GM18909 (cell line): ENCODE measurements around the gene TPD52L2.
"Not testable (repeated sequence)": the region's sequence is repeated elsewhere in the genome, so short reads cannot be mapped to it uniquely, and the experiment has no call there.

Experiments
- ATAC-seq: cut with Tn5 transposase; IDR thresholded peaks from one replicate; pipeline ENCODE4 v1.9.1; 2021; ENCODE audit warnings: mild to moderate bottlenecking; ENCODE audit not compliant: unreplicated experiment, poor library complexity

The TPD52L2 gene

GRCh38 chr20:63834491-63834880 lies 30.6 kb upstream of the TPD52L2 start:
- ATAC-seq, result no peak

DNA sequence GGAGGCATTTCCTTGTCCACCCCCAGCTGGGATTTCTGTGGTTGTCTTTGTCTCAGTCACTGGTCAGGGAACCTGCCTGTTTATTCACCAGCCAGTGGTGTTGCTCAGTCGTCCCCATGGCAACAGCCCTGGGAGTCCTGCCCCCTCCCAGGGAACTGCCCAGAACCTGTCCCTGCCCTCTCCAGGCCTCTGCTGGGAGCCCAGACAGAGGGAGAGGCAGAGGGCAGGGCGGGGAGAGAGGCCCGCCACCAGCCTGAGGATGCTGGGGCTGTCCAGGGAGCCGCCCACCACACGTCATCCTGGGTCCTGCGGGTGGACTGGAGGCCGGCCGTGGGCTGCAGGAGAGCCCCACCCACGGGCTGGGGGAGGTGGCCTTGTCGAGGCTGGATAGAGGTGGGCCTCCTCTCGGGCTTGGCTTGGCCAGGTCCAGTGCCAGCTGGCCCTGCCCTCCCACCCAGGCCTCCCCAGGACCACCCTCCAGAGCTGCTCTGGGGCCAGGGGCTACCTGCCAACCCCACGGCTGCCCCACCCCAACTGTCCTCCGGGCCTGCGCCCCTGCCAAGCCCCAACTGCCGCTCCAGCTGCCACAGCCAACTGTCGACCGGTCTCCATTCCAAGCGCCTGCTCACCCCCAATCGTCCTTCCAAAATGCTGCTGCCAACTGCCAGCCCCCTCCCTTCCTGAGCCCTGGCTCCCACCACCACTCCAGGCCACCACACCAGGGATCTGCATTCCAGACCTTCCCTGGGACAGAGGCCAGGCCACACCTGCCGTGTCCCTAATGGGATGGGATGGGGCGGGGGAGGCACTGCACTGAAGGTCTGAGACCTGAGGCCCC lies 29.8 kb upstream of the TPD52L2 start:
- no peak for ATAC-seq

- no peak for ATAC-seq
These were observed 28.4 kb upstream of the TPD52L2 start for GRCh38 chr20:63836458-63837344.

GRCh38 chr20:63837479-63837878 lies 27.6 kb upstream of the TPD52L2 start:
- ATAC-seq, result no peak

DNA sequence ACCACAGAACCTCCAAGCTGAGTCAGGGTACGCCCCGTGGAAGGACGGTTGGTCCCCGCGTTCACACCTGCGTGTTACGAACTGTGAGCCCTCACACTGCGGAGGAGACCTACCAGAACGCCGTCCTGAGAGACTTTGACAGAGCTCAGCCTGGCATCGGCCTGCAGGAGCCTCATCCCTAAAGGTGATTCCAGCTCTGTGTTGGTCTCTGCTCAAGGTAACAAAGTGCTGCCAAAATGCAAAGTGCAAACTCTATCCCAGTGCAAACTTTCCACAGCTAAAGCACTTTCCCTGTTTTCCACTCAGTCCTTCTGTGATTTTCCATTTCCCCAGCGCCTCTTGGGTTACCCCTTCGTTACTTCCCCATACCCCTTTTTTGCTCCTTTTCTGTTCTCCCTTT lies 25.4 kb upstream of the TPD52L2 start:
- ATAC-seq, result no peak

DNA sequence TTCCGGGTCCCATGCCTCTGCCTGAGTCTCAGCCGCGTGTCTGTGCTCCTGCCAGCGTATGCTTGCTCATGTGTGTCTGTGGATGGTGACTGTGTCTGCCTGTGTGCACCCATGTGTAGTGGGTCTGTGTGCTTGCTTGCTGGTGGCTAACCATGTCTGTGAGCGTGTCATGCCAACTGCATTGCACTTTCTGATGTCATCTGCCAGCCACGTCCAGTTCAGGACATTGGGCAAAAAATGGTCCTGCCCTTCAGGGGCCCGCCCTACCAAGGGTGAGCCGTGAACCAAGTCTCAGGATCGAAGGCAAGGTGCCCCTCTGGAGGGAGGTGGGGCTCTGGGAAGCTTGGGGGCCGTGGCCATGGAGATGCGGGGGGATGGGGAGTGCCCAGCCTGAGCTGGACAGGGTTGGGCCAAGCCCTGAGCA lies 24.7 kb upstream of the TPD52L2 start:
- no peak for ATAC-seq

GRCh38 chr20:63842258-63842657 lies 22.8 kb upstream of the TPD52L2 start:
- ATAC-seq, result no peak

DNA sequence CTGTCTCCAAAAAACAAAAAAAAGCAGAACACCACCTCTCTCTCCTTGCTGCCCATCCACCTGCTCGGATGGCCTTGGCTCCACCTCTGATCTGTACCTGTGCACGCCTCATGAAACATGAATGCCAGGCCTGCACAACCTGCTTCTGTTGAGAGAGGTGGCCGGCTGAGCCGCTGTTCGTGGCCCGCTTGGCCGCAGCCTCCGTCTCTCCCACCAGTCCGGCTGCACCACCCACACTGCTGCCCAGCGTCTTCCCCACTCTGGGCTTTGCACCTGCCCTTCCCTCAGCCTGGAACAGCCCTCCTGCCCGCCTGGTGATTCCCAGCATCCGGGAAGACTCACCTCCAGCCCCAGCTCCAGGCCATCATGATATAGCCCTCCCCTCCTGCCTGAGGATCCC lies 21.8 kb upstream of the TPD52L2 start:
- no peak for ATAC-seq

DNA sequence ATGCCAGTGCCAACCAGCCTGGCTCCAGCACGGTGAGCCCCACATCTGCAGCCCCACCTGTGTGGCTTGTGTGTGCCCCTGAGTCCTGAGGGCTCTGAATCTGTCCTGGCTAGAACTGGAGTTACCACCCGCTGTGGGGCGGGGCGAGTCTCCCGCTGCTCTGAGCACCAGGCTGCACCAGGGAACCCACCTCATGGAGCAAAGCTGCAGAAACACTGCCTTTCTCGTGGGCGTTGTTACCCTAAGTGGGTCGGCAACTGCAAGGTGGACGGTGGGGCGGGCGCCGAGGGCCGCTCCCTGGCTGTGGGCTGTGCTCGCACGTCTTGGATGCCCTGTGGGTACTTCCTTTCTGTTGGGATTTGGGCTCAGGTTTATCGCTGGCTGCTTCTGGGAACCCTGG lies 21.3 kb upstream of the TPD52L2 start:
- no peak for ATAC-seq

- ATAC-seq, result no peak
These were observed 20.5 kb upstream of the TPD52L2 start for GRCh38 chr20:63844511-63844991.

GRCh38 chr20:63846128-63846771 lies 18.8 kb upstream of the TPD52L2 start:
- no peak for ATAC-seq

DNA sequence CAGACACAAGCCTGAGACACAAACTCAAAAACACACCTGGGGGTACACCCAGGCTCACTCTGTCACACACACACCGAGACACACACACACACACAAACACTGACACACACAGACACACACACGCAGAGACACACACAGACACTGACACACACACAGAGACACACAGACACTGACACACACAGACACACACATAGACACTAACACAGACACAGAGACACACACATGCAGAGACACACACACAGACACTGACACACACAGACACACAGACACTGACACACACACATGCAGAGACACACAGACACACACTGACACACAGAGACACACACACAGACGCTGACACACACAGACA lies 18.2 kb upstream of the TPD52L2 start:
- no peak for ATAC-seq

- ATAC-seq, result no peak
These were observed 17.6 kb upstream of the TPD52L2 start for GRCh38 chr20:63847237-63848002.

GRCh38 chr20:63848003-63848911 lies 16.8 kb upstream of the TPD52L2 start:
- no peak for ATAC-seq

DNA sequence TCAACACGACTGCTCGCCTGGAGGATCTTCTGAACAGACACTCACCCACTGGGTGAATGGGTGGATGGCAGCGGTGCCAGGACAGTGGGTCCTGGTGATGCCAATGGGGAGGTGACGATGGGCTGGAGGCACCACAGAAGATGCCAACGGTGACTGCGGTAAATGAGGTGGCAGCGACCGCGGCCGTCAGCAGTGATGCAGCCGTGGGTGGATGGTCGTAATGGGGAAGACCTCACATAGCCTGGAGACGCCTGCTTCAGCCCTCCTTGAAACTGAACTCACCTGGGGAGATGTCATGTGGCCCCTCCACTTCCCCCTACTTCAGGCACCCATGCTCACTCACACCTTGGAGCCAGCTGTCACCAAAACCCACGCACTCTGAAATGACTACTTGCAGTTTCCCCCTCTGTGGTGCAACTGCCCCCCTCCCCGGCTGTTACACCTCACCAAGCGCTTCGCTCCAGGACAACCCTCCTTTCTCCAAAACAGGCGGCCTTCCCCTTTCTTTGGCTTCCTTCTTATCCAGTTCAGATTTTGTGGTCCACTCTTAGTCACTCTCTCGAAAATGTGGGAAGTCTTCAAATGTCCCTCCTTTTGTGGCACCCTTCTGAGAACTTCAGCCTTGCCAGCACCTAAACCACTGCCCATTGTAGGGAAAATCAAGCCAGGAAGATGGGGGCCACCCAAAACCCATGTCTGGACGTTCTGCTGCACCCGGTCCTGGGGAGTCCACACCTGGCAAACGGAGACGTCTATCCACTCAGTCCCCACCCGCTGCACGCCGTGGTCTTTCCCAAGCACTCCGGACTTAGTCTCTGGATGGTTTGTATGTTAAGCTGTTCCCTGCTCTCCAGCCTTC lies 14.2 kb upstream of the TPD52L2 start:
- ATAC-seq, result peak; percentile 87

DNA sequence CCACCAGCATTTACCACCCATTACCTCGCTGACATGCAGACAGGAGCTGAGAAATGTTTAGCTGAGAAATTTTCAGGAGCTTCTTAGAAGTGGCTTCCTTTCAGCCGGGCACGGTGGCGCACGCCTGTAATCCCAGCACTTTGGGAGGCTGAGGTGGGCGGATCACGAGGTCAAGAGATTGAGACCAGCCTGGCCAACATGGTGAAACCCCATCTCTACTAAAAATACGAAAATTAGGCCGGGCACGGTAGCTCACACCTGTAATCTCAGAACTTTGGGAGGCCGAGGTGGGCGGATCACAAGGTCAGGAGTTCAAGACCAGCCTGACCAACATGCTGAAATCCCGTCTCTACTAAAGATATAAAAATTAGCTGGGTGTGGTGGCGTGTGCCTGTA lies 13.5 kb upstream of the TPD52L2 start:
- not testable (repeated sequence) for ATAC-seq

- ATAC-seq, result not testable (repeated sequence)
These were observed 11.4 kb upstream of the TPD52L2 start for GRCh38 chr20:63853733-63854068.

DNA sequence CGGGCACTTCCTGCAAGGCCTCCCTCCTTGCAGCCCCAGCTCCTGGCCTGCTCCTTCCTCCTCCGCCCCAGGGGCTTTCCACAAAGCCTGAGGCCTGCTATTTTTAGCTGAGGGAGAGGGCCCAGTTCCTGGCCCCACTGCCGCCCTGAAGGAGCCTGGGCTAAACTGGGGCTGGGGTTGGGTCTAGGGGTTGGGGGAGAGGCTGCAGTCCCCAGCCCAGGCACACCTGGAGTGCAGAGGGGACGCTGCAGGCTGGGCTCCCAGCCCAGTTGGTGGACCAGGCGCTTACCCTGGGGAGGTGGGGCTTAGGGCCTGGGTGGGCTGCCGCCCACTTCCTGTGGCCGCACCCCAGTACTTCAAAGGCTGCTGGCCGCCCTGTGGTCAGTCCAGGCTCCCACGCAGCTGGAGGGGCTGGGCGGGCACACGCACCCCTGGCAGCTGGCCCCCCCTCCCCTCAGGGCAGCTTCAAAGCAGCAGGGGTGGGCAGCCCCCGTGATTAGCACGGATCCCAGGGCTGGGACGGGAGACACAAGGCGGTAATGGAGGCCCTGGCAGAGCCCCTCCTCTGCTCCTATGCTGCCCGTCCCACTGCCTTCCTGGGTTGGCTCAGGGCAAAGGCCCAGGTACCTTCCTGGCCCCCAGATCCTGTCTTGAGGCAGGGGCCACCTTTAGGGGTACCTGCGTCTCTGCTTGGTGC lies 10.9 kb upstream of the TPD52L2 start:
- no peak for ATAC-seq
